Thoracic aorta (tissue), 2 donors: ENCODE results near the gene TAF11L13. TPM values are rescaled to one million over a fixed set of nuclear protein-coding genes. Genes with fewer than 3 reads are reported as not detected.
"Not testable (repeated sequence)": the region's sequence is repeated elsewhere in the genome, so short reads cannot be mapped to it uniquely, and the experiment has no call there.

Experiments used
- ATAC-seq: fragments of 150-250 bp; one replicate; pipeline ENCODE4 v1.8.0; 2017; ENCODE audit warnings: low read depth; ENCODE audit not compliant: insufficient number of reproducible peaks, low FRiP score
- DNase-seq: peaks from one replicate; pipeline ENCODE4 v3.0.0-alpha.2; 2020; ENCODE audit warnings: low spot score
- H3K27ac ChIP-seq, 2 donors: fragments of 200-600 bp; sonication (generic); 1 replicate in 1 of 2; 2 replicates in 1 of 2; pipeline ENCODE4 v1.5.1; 2016; ENCODE audit warnings: mild to moderate bottlenecking in 2 of 2, moderate library complexity in 2 of 2
- H3K27me3 ChIP-seq: fragments of 200-600 bp; sonication (generic); replicated peaks from 2 replicates; pipeline ENCODE4 v1.6.0; 2016; ENCODE audit warnings: mild to moderate bottlenecking; ENCODE audit not compliant: insufficient read depth
- H3K36me3 ChIP-seq: fragments of 200-600 bp; sonication (generic); one replicate; pipeline ENCODE4 v1.5.1; 2016
- H3K4me1 ChIP-seq, 2 donors: fragments of 200-600 bp; sonication (generic); 1 replicate in 1 of 2; 2 replicates in 1 of 2; pipeline versions ENCODE4 v1.5.1 to v1.6.0; 2016; ENCODE audit warnings: low read depth in 2 of 2, mild to moderate bottlenecking in 1 of 2; ENCODE audit not compliant: control insufficient read depth in 1 of 2
- H3K4me3 ChIP-seq: fragments of 200-600 bp; sonication (generic); 2 replicates; pipeline ENCODE4 v1.5.1; 2016; ENCODE audit warnings: mild to moderate bottlenecking
- H3K9me3 ChIP-seq: fragments of 200-600 bp; sonication (generic); 2 replicates; pipeline ENCODE4 v1.5.1; 2016
- total RNA-seq, 2 donors: library from RNA; depleted of rRNA; stranded (reverse); fragments of >200 nt; gene quantifications; one replicate each; pipeline versions ENCODE4 v1.1.0 to v1.2.3, GENCODE V29; 2016
- TF ChIP-seq, protein P1 (sequence below): fragments of 200-600 bp; sonication (generic); IDR thresholded peaks from one replicate; pipeline ENCODE4 v1.5.1; 2019; ENCODE audit warnings: antibody characterized with exemption

The TAF11L13 gene
- total RNA-seq, 2 donors from 2014 or later: not detected

DNA sequence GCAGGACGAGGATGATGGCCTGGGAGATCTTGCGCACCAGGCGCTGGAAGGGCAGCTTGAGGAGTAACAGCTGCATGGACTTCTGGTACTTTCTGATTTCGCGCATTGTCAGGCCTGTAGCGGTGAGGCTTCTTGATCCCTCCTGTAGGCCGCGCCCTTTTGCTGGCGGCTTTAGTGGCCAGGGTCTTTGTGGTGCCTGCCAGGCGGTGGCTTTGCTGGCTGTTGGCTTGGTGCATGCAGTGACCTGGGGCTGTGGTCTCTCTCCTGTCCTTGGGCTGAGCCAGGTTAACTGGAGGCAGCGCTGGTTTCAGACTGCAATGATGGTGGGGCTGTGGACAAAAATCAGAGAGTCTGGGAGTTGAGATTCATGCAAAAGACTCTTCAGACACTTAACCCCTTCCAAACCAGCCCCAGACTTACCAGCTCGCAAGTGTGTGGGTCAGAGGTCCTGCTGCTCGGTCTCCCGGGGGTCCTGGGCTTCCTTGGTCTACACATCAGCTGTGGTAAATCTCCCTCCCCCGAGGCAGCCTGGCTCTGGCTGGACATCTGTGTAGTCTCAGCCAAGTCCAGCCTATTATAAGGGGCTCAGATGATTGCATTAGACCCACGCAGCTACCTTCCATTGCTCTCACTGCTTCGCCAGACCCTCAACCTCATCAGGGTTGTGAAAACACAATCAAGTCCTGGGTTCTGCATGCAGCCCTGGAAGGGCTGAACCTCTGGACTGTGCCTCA lies 16.8 kb upstream of the TAF11L13 start:
- no peaks in the 10 kb centered on the region for H3K27me3 ChIP-seq
- no peak for ATAC-seq
- no peaks in the 10 kb centered on the region for H3K36me3 ChIP-seq
- TF ChIP-seq, protein P1, sequence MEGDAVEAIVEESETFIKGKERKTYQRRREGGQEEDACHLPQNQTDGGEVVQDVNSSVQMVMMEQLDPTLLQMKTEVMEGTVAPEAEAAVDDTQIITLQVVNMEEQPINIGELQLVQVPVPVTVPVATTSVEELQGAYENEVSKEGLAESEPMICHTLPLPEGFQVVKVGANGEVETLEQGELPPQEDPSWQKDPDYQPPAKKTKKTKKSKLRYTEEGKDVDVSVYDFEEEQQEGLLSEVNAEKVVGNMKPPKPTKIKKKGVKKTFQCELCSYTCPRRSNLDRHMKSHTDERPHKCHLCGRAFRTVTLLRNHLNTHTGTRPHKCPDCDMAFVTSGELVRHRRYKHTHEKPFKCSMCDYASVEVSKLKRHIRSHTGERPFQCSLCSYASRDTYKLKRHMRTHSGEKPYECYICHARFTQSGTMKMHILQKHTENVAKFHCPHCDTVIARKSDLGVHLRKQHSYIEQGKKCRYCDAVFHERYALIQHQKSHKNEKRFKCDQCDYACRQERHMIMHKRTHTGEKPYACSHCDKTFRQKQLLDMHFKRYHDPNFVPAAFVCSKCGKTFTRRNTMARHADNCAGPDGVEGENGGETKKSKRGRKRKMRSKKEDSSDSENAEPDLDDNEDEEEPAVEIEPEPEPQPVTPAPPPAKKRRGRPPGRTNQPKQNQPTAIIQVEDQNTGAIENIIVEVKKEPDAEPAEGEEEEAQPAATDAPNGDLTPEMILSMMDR: no peak
- H3K9me3 ChIP-seq: no peaks in the 10 kb centered on the region
- H3K27ac ChIP-seq: no peak overlapping the region
- no peak overlapping the region for H3K4me3 ChIP-seq
- H3K4me1 ChIP-seq: no peaks in the 10 kb centered on the region
- DNase-seq: no peak

- ATAC-seq (no peak), DNase-seq (no peak)
- Histone ChIP-seq H3K27me3 (no peaks in the 10 kb centered on the region), H3K9me3 (no peaks in the 10 kb centered on the region), H3K36me3 (no peaks in the 10 kb centered on the region), H3K4me1 (no peaks in the 10 kb centered on the region), H3K27ac (no peak overlapping the region), H3K4me3 (no peak overlapping the region)
- TF ChIP-seq, protein P1: no peak
Observed at GRCh38 chr5:17619354-17619753, 12.5 kb upstream of the TAF11L13 start.

DNA sequence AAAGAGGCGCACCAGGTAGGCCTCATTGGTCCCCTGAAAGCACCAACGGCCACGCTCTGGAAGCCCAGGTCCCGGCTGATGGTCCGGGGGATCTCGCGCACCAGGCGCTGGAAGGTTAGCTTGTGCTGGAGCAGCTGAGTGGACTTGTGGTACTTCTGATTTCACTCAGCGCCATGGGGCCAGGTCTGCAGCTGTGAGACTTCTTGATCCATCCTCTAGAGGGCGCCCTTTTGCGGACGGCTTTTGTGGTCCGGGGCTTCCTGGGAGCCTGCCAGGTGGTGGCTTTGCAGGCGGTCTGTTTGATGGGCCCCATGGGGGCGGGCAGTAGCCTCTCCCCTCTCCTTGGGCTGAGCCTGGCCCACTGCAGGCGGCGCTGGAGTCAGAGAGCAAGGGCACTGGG lies 11.3 kb upstream of the TAF11L13 start:
- TF ChIP-seq, protein P1: no peak
- no peak for DNase-seq

GRCh38 chr5:17625686-17626085 lies 6.2 kb upstream of the TAF11L13 start:
- Histone ChIP-seq H3K4me1 (no peaks in the 10 kb centered on the region), H3K36me3 (no peaks in the 10 kb centered on the region), H3K9me3 (no peaks in the 10 kb centered on the region), H3K27ac (no peak overlapping the region), H3K4me3 (no peak overlapping the region), H3K27me3 (no peaks in the 10 kb centered on the region)
- DNase-seq (no peak), ATAC-seq (no peak)
- TF ChIP-seq, protein P1: no peak

More for the DNA sequence above, 11.3 kb upstream of the TAF11L13 start:
- H3K36me3 ChIP-seq: no peaks in the 10 kb centered on the region
- no peaks in the 10 kb centered on the region for H3K4me1 ChIP-seq
- H3K9me3 ChIP-seq: no peaks in the 10 kb centered on the region
- no peak overlapping the region for H3K4me3 ChIP-seq
- no peaks in the 10 kb centered on the region for H3K27me3 ChIP-seq
- no peak for ATAC-seq
- no peak overlapping the region for H3K27ac ChIP-seq

DNA sequence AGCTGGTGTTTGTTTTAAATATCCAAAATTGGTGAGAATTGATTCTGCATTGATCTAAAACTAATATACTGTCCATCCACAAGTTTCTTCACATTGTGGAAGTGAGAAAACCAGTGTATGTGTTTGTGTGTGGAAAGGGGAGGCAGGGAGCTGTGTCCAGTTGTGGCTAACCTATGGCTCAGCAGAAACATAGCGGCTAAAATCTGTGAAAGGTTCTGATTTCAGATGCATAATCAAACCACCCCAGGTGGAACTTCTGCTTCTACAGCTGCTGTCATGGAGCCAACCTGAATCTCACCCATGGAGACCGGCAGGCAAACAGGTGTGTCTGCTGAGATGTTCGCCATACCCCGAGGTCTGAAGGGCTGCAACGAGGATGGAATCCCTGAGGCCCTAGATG lies 2.3 kb downstream of the TAF11L13 start, which contains the start of gene TAF11L14:
Gene TAF11L14 (plus strand): TSS at position 301 of the 400 bp plus-strand sequence.
- no peak for ATAC-seq
- Histone ChIP-seq H3K4me1 (no peaks in the 10 kb centered on the region), H3K9me3 (no peaks in the 10 kb centered on the region), H3K36me3 (no peaks in the 10 kb centered on the region), H3K4me3 (no peak within 1 kb of the TSS), H3K27ac (no peak within 1 kb of the TSS), H3K27me3 (no peaks in the 10 kb centered on the region)
- TF ChIP-seq, protein P1: no peak
- no peak for DNase-seq

GRCh38 chr5:17649232-17649631 lies 17.3 kb downstream of the TAF11L13 start:
- H3K9me3 ChIP-seq, H3K27me3 ChIP-seq, H3K36me3 ChIP-seq, H3K4me1 ChIP-seq, H3K4me3 ChIP-seq, ATAC-seq, H3K27ac ChIP-seq, DNase-seq: not testable (repeated sequence)

GRCh38 chr5:17655201-17655759 lies 23.4 kb downstream of the TAF11L13 start:
- ATAC-seq, H3K27me3 ChIP-seq, H3K4me3 ChIP-seq, H3K9me3 ChIP-seq, H3K4me1 ChIP-seq, DNase-seq, H3K27ac ChIP-seq, H3K36me3 ChIP-seq: not testable (repeated sequence)
